ENCODE data around the gene ISOC2.

ISOC2 gene

GRCh38 chr19:55441692-55442321 lies 19.6 kb downstream of the ISOC2 start:
- Histone ChIP-seq H3K9me3 (ENCODE audit: low read length) (no peaks in the 10 kb centered on the region), H3K36me3 (ENCODE audit: insufficient read depth, low read length) (no peaks in the 10 kb centered on the region), H3F3A (ENCODE audit: insufficient read depth, low read length) (no peaks in the 10 kb centered on the region), H2AFZ (ENCODE audit: low read length) (no peak overlapping the region), H3K27ac (ENCODE audit: low read depth, low read length, poor library complexity, severe bottlenecking) (no peak overlapping the region), H3K9ac (ENCODE audit: low read length) (no peak overlapping the region), H3K27me3 (ENCODE audit: insufficient read depth, low read length) (no peaks in the 10 kb centered on the region), H4K20me1 (ENCODE audit: insufficient read depth, low read length) (no peaks in the 10 kb centered on the region), H3K4me2 (ENCODE audit: low read length) (no peak overlapping the region), H3K4me3 (ENCODE audit: low read depth, low read length, poor library complexity, severe bottlenecking) (no peak overlapping the region), H3K9me2 (ENCODE audit: low read depth, low read length) (no peaks in the 10 kb centered on the region), H3K79me2 (ENCODE audit: insufficient read depth, low read length) (no peaks in the 10 kb centered on the region), H3K4me1 (ENCODE audit: insufficient read depth, low read length, severe bottlenecking) (no peaks in the 10 kb centered on the region)
- no peak for TF ChIP-seq EZH2 (IDR thresholded peaks at IDR 0.05; ENCODE audit: borderline replicate concordance, low read length)

DNA sequence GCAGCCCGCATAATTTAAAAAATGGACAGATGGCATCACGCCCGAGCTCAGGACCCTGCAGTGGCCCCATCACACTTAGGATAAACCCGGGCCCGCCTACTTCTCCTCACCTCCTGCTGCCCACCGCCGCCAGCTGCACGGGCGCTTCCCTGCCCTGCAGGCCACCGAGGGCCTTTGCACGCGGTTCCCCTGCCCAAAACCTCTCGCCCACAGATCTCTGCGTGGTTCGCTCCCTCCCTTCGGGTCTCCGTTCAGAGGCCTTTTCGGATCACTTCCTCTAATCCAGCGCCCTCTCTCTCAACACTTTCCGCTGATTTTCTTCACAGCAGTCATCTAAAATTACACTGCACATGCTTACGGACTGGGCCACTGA lies 20.1 kb downstream of the ISOC2 start:
- H3K9me2 ChIP-seq (ENCODE audit: low read depth, low read length), result no peaks in the 10 kb centered on the region
- no peak overlapping the region for H2AFZ ChIP-seq (ENCODE audit: low read length)
- no peak overlapping the region for H3K4me3 ChIP-seq (ENCODE audit: low read depth, low read length, poor library complexity, severe bottlenecking)
- no peaks in the 10 kb centered on the region for H3K9me3 ChIP-seq (ENCODE audit: low read length)
- H3K27ac ChIP-seq (ENCODE audit: low read depth, low read length, poor library complexity, severe bottlenecking), result no peak overlapping the region
- no peaks in the 10 kb centered on the region for H3K27me3 ChIP-seq (ENCODE audit: insufficient read depth, low read length)
- H3K79me2 ChIP-seq (ENCODE audit: insufficient read depth, low read length), result no peaks in the 10 kb centered on the region
- no peak overlapping the region for H3K9ac ChIP-seq (ENCODE audit: low read length)
- no peaks in the 10 kb centered on the region for H4K20me1 ChIP-seq (ENCODE audit: insufficient read depth, low read length)
- H3K4me2 ChIP-seq (ENCODE audit: low read length), result no peak overlapping the region
- no peaks in the 10 kb centered on the region for H3K4me1 ChIP-seq (ENCODE audit: insufficient read depth, low read length, severe bottlenecking)
- TF ChIP-seq, protein P1, sequence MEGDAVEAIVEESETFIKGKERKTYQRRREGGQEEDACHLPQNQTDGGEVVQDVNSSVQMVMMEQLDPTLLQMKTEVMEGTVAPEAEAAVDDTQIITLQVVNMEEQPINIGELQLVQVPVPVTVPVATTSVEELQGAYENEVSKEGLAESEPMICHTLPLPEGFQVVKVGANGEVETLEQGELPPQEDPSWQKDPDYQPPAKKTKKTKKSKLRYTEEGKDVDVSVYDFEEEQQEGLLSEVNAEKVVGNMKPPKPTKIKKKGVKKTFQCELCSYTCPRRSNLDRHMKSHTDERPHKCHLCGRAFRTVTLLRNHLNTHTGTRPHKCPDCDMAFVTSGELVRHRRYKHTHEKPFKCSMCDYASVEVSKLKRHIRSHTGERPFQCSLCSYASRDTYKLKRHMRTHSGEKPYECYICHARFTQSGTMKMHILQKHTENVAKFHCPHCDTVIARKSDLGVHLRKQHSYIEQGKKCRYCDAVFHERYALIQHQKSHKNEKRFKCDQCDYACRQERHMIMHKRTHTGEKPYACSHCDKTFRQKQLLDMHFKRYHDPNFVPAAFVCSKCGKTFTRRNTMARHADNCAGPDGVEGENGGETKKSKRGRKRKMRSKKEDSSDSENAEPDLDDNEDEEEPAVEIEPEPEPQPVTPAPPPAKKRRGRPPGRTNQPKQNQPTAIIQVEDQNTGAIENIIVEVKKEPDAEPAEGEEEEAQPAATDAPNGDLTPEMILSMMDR (IDR thresholded peaks at IDR 0.05; ENCODE audit: low read length), result no peak
- no peak for TF ChIP-seq EZH2 (IDR thresholded peaks at IDR 0.05; ENCODE audit: borderline replicate concordance, low read length)
- no peaks in the 10 kb centered on the region for H3K36me3 ChIP-seq (ENCODE audit: insufficient read depth, low read length)
- no peaks in the 10 kb centered on the region for H3F3A ChIP-seq (ENCODE audit: insufficient read depth, low read length)

- Histone ChIP-seq H3K36me3 (ENCODE audit: insufficient read depth, low read length) (no peaks in the 10 kb centered on the region), H3K27ac (ENCODE audit: low read depth, low read length, poor library complexity, severe bottlenecking) (no peak overlapping the region), H3K4me1 (ENCODE audit: insufficient read depth, low read length, severe bottlenecking) (no peaks in the 10 kb centered on the region), H3K4me3 (ENCODE audit: low read depth, low read length, poor library complexity, severe bottlenecking) (no peak overlapping the region), H2AFZ (ENCODE audit: low read length) (no peak overlapping the region), H3K9me2 (ENCODE audit: low read depth, low read length) (no peaks in the 10 kb centered on the region), H3K27me3 (ENCODE audit: insufficient read depth, low read length) (no peaks in the 10 kb centered on the region), H4K20me1 (ENCODE audit: insufficient read depth, low read length) (no peaks in the 10 kb centered on the region), H3K4me2 (ENCODE audit: low read length) (no peak overlapping the region), H3F3A (ENCODE audit: insufficient read depth, low read length) (no peaks in the 10 kb centered on the region), H3K9ac (ENCODE audit: low read length) (no peak overlapping the region), H3K9me3 (ENCODE audit: low read length) (no peaks in the 10 kb centered on the region), H3K79me2 (ENCODE audit: insufficient read depth, low read length) (no peaks in the 10 kb centered on the region)
- no peak for TF ChIP-seq EZH2 (IDR thresholded peaks at IDR 0.05; ENCODE audit: borderline replicate concordance, low read length)
- TF ChIP-seq, protein P1 (IDR thresholded peaks at IDR 0.05; ENCODE audit: low read length), result no peak
Observed at GRCh38 chr19:55440411-55441105, 20.9 kb downstream of the ISOC2 start.

Measured in OCI-LY1 (cell line).